Breast epithelium (tissue), 3 donors: ENCODE measurements around the gene DHRS7B.

Experiments
- POLR2AphosphoS5 ChIP-seq, 3 donors: sonication (generic); formaldehyde crosslinking; IDR thresholded peaks; one replicate each; pipeline ENCODE4 v1.6.1; 2017; ENCODE audit warnings: antibody characterized with exemption in 3 of 3
- TF ChIP-seq, protein P1 (sequence below), 3 donors: fragments of 450-650 bp; IDR thresholded peaks; one replicate each; pipeline ENCODE4 v1.5.1; 2016 to 2017; ENCODE audit warnings: antibody characterized with exemption in 3 of 3, mild to moderate bottlenecking in 3 of 3, moderate library complexity in 3 of 3

DNA sequence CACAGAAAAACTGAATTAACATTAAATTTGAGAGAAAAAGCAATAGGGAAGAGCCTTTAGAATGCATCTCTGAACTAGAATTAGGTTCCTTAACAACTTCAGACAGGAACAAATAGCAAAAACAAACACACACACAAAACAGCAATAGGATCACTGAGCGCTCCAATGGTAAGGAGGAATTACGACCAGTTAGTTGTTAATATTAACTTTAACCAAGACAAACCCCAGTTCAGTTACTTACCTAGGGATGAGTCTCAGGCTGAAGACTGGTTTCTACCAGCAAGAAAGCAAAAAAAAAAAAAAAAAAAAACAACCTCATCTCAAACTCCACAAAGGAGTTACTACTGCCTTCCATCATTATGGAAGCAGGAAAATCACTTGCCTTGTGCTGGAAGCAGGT lies 14.6 kb downstream of the DHRS7B start:
- TF ChIP-seq, protein P1, sequence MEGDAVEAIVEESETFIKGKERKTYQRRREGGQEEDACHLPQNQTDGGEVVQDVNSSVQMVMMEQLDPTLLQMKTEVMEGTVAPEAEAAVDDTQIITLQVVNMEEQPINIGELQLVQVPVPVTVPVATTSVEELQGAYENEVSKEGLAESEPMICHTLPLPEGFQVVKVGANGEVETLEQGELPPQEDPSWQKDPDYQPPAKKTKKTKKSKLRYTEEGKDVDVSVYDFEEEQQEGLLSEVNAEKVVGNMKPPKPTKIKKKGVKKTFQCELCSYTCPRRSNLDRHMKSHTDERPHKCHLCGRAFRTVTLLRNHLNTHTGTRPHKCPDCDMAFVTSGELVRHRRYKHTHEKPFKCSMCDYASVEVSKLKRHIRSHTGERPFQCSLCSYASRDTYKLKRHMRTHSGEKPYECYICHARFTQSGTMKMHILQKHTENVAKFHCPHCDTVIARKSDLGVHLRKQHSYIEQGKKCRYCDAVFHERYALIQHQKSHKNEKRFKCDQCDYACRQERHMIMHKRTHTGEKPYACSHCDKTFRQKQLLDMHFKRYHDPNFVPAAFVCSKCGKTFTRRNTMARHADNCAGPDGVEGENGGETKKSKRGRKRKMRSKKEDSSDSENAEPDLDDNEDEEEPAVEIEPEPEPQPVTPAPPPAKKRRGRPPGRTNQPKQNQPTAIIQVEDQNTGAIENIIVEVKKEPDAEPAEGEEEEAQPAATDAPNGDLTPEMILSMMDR (IDR thresholded peaks at IDR 0.05), result no peak
- TF ChIP-seq POLR2AphosphoS5 (IDR thresholded peaks at IDR 0.05), result no peak
